ENCODE measurements around the gene C17orf67.
A peak's percentile ranks its signal among the peaks of the same experiment; 100 is the strongest.

The C17orf67 gene

DNA sequence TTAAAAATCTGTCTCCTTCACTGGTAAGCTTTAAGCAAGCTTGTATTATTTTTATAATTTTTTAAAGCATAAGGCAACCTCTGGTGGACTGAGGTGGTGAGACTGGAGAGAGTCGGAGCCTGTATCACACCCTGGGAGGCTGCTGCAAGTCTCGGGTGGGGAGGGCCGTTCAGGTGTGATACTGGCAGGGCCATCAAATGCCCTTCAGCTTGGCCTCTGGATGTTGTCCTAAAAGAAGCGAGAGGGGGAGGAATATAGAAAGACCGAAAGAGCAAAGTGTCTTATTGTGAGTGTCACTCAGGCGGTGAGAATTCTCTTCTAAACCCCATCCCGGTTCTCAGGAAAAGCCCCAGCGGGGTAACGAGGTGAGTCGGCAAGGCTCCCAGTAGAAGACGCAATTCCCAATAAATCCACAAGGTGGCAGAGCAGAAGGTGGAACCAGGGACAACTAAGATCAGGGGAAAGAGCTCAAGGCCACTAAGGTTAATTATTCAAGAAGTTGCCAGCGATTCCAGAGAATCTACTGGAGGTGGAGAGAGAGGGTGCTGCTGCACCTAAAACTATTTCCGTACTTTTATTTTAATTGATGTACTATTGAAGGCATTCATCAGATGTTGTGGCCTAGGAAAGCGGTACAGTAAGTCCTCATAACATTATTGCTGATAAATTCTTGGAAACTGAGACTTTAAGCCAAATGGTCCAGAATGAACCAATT, 14.1 kb downstream of the C17orf67 start:
- peaks cover 0 to 18% (median 7%) of the 10 kb centered on the region in 10 experiments; a peak in 5 of 20 replicates for H3K4me1 ChIP-seq
- 0 out of 22 replicates have a peak overlapping the region, but pooled peaks of 1 of the 11 experiments have one; percentile 33 for H3K9ac ChIP-seq
- no peak overlapping the region for H3K4me3 ChIP-seq
- no peak overlapping the region for H3K27ac ChIP-seq
- H4K20me1 ChIP-seq, result no peaks in the 10 kb centered on the region; a peak in 1 of 22 replicates
- no peak for TF ChIP-seq Cebpa-rat (IDR thresholded peaks at IDR 0.05)
- no peaks in the 10 kb centered on the region for H3K9me3 ChIP-seq (replicated peaks in 1 of 11)
- no peaks in the 10 kb centered on the region for H3K27me3 ChIP-seq
- H3K4me2 ChIP-seq, result peak overlapping the region in 3 of 11 experiments; percentile 7 to 26 (median 20); a peak in 4 of 22 replicates
- H3K36me3 ChIP-seq, result peaks cover 0 to 17% (median 7%) of the 10 kb centered on the region in 11 experiments; a peak in 7 of 22 replicates

GRCh38 chr17:56819030-56819429, 14.7 kb downstream of the C17orf67 start:
- Histone ChIP-seq H3K4me3 (no peak overlapping the region), H3K27me3 (no peaks in the 10 kb centered on the region), H3K4me1 (peaks cover 0 to 12% (median 6%) of the 10 kb centered on the region in 10 experiments; a peak in 12 of 20 replicates), H3K9me3 (replicated peaks in 1 of 11) (no peaks in the 10 kb centered on the region), H3K9ac (no peak overlapping the region), H3K4me2 (no peak overlapping the region; a peak in 1 of 22 replicates), H3K36me3 (peaks cover 0 to 11% (median 2%) of the 10 kb centered on the region in 11 experiments; a peak in 6 of 22 replicates), H3K27ac (no peak overlapping the region), H4K20me1 (no peaks in the 10 kb centered on the region; a peak in 1 of 22 replicates)
- TF ChIP-seq Cebpa-rat (IDR thresholded peaks at IDR 0.05), result no peak

DNA sequence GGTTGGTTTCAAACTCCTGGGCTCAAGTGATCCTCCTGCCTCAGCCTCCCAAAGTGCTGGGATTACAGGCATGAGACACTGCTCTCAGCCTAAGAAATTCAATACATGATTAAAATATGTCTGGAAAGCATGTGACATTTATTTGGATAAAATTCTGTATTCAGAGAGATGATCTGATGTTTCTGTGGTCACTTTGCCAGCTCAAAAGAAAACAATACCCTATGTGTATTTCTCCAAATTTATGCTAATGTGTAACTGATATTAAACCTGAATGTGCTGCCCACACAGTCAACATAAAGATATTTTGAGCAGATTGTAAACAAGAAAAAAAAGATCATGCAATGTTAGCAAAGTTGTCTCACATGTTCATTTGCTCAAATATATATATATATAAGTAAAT, 16.7 kb downstream of the C17orf67 start:
- no peaks in the 10 kb centered on the region for H3K27me3 ChIP-seq
- H3K4me3 ChIP-seq, result no peak overlapping the region
- peaks cover 0 to 15% (median 8%) of the 10 kb centered on the region in 10 experiments; a peak in 12 of 20 replicates for H3K4me1 ChIP-seq
- H4K20me1 ChIP-seq, result no peaks in the 10 kb centered on the region; a peak in 1 of 22 replicates
- peaks cover 0 to 4% (median 0%) of the 10 kb centered on the region in 11 experiments; a peak in 1 of 22 replicates for H3K36me3 ChIP-seq
- no peak overlapping the region for H3K9ac ChIP-seq
- no peak overlapping the region for H3K27ac ChIP-seq
- no peak for TF ChIP-seq Cebpa-rat (IDR thresholded peaks at IDR 0.05)
- no peak overlapping the region for H3K4me2 ChIP-seq
- no peaks in the 10 kb centered on the region for H3K9me3 ChIP-seq (replicated peaks in 1 of 11)

- Histone ChIP-seq H3K27me3 (no peaks in the 10 kb centered on the region), H4K20me1 (no peaks in the 10 kb centered on the region; a peak in 1 of 22 replicates), H3K4me3 (no peak overlapping the region), H3K27ac (no peak overlapping the region), H3K9me3 (replicated peaks in 1 of 11) (no peaks in the 10 kb centered on the region), H3K9ac (no peak overlapping the region), H3K36me3 (peaks cover 0 to 4% (median 0%) of the 10 kb centered on the region in 11 experiments; a peak in 1 of 22 replicates), H3K4me2 (no peak overlapping the region), H3K4me1 (peaks cover 4 to 22% (median 16%) of the 10 kb centered on the region in 10 experiments; a peak in 19 of 20 replicates)
- TF ChIP-seq Cebpa-rat (IDR thresholded peaks at IDR 0.05), result no peak
These were observed 18.0 kb downstream of the C17orf67 start for GRCh38 chr17:56815711-56816110.

GRCh38 chr17:56812901-56813388, 20.8 kb downstream of the C17orf67 start:
- H3K36me3 ChIP-seq, result peaks cover 0 to 4% (median 0%) of the 10 kb centered on the region in 11 experiments; a peak in 1 of 22 replicates
- no peak overlapping the region for H3K4me2 ChIP-seq
- no peak overlapping the region for H3K4me3 ChIP-seq
- H3K9me3 ChIP-seq (replicated peaks in 1 of 11), result no peaks in the 10 kb centered on the region
- H3K27me3 ChIP-seq, result no peaks in the 10 kb centered on the region
- TF ChIP-seq Cebpa-rat (IDR thresholded peaks at IDR 0.05), result no peak
- H3K4me1 ChIP-seq, result peaks cover 5 to 18% (median 10%) of the 10 kb centered on the region in 10 experiments; a peak in 19 of 20 replicates
- H4K20me1 ChIP-seq, result no peaks in the 10 kb centered on the region
- no peak overlapping the region for H3K27ac ChIP-seq
- H3K9ac ChIP-seq, result no peak overlapping the region

DNA sequence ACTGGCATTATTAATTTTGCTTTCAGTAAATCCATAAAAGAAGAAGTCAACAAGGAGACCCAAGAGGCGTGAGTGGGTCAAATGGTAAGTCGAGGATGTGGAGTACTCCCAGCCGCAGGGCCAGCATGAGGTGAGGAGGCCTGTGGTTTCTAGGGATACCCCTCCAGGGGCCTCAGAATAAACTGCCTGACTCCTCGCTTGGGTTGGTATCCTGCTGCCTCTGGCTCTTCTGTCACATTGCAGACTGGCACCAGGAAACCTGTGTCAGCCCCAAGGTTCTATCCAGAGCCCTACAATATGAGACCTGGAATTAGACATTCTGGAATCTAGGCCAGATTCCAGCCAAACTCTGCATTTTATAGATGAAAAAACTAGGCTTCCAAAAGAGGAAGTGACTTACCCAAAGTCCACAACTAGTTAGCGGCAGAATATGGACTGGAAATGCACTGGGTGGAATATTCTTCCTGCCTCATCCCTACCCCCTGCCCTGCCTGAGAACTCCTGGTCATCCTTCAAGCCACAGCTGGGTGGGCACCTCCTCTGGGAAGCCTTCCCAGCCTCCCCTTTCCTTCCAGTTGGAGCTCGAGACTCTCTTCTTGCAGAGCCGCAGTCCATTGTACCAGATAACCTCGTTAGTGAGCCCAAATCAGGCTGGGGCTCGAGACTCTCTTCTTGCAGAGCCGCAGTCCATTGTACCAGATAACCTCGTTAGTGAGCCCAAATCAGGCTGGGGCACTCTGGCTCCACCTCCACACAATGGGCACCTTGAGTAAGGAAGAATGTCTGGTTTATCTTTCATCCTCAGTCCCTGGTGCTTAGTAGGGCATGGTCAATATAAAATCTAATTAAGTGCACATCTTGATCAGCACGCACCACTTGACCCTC, 22.6 kb downstream of the C17orf67 start:
- Histone ChIP-seq H3K9me3 (replicated peaks in 1 of 11) (no peaks in the 10 kb centered on the region), H3K27me3 (no peaks in the 10 kb centered on the region), H4K20me1 (no peaks in the 10 kb centered on the region), H3K4me1 (peaks cover 5 to 18% (median 10%) of the 10 kb centered on the region in 10 experiments; a peak in 19 of 20 replicates), H3K27ac (no peak overlapping the region), H3K4me3 (no peak overlapping the region), H3K9ac (no peak overlapping the region), H3K36me3 (peaks cover 0 to 11% (median 0%) of the 10 kb centered on the region in 11 experiments; a peak in 3 of 22 replicates), H3K4me2 (peak overlapping the region in 10 of 11 experiments; percentile 3 to 37 (median 21); a peak in 10 of 22 replicates)
- TF ChIP-seq Cebpa-rat (IDR thresholded peaks at IDR 0.05), result no peak

DNA sequence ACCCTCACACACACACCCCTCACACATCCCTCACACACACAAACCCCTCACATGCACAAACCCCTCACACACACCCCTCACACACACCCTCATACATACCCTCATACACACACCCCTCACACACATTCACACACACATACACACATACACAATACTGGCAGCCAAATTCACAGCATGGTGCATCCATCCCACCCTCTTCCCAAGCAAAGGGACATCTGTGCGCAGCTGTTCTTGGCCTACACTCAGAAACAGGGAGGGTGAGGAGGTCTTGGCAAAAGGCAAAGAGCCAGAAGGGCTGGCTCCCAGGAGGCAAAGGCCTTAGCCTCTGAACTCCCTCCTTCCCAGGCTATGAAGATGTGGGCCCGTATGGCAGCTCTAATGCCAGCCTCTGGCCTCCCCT, 23.4 kb downstream of the C17orf67 start:
- H3K9ac ChIP-seq, result no peak overlapping the region

GRCh38 chr17:56809820-56810179, 23.9 kb downstream of the C17orf67 start:
- Histone ChIP-seq H3K36me3 (peaks cover 0 to 11% (median 0%) of the 10 kb centered on the region in 11 experiments; a peak in 3 of 22 replicates), H3K27me3 (no peaks in the 10 kb centered on the region), H3K4me2 (no peak overlapping the region), H3K27ac (no peak overlapping the region), H3K4me3 (no peak overlapping the region), H3K9ac (no peak overlapping the region), H3K9me3 (replicated peaks in 1 of 11) (no peaks in the 10 kb centered on the region), H3K4me1 (peaks cover 5 to 18% (median 10%) of the 10 kb centered on the region in 10 experiments; a peak in 19 of 20 replicates), H4K20me1 (no peaks in the 10 kb centered on the region)
- TF ChIP-seq Cebpa-rat (IDR thresholded peaks at IDR 0.05), result no peak

More for the DNA sequence above, 23.4 kb downstream of the C17orf67 start:
- Histone ChIP-seq H3K27me3 (no peaks in the 10 kb centered on the region), H3K27ac (no peak overlapping the region), H3K4me1 (peaks cover 5 to 18% (median 10%) of the 10 kb centered on the region in 10 experiments; a peak in 19 of 20 replicates), H4K20me1 (no peaks in the 10 kb centered on the region), H3K36me3 (peaks cover 0 to 11% (median 0%) of the 10 kb centered on the region in 11 experiments; a peak in 3 of 22 replicates), H3K4me3 (no peak overlapping the region), H3K4me2 (0 out of 22 replicates have a peak overlapping the region, but pooled peaks of 2 of the 11 experiments have one; percentile 16 to 32), H3K9me3 (replicated peaks in 1 of 11) (no peaks in the 10 kb centered on the region)
- no peak for TF ChIP-seq Cebpa-rat (IDR thresholded peaks at IDR 0.05)

Data from BLaER1 treated with 17β-estradiol and CSF1 and Interleukin-3, amounts not matched to agents 10 nM and 100 nM (cell line).